GM21360 (cell line): ENCODE measurements around the gene PINLYP.
"Not testable (repeated sequence)": the region's sequence is repeated elsewhere in the genome, so short reads cannot be mapped to it uniquely, and the experiment has no call there.

Experiments
- ATAC-seq: cut with Tn5 transposase; IDR thresholded peaks from one replicate; pipeline ENCODE4 v1.9.1; 2021; ENCODE audit warnings: mild to moderate bottlenecking, moderate library complexity; ENCODE audit not compliant: unreplicated experiment

PINLYP gene

DNA sequence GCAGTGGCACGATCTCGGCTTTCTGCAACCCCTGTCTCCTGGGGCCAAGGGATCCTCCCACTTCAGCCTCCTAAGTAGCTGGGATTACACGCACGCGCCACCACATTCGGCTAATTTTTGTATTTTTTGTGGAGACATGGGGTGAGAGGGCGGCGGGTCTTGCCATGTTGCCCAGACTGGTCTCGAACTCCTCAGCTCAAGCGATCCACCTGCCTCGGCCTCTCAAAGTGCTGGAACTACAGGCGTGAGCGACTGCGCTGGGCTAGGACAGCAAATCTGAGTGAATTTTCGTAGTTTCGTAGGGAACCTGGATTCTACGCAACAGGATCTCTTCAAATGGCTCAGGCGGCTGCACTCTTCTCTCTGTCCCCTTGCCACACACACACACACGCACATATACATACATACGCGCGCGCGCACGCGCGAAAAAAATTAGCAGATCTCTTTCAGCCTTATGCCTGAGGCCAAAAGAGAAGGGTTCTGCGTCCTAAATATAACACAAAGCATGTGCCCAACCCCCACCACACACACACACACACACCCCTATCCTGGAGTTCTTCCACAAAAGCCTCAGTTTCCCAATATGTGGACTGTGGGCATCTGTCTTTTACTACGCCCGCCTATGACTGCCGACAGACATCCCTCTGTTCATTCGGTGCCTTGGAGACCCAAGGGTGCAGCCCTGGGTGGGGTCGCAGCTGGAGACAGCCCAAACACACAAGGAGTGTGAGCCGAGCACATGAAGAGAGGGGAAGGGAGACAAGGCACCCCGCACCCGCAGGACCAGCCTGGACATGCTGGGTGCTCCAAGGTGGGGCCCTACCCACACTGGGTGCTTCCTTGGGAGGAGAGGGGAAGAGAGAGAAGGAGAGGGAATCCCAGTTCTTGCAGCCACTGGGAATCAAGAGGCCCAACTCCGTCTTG is 616 bp downstream of the PINLYP start:
- no peak for ATAC-seq

DNA sequence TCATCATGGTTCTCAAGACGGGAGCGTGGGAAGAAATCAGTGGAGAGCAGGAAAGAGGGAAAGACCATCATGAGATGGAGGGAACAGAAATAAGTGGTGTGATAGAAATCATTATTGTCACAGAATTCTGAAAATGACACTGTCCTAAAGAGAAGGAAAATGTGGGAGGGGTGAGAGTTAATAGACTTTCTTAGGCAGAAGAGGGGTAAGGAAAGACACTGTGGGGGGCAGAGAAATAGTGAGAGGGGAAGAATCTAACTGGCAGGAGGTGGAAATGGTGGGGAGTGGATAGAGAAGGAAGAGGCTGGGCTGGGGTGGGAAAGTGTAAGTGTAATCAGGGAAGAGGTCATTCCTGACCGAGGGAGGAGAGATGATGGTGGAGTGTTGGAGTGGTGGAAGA is 3.2 kb downstream of the PINLYP start:
- ATAC-seq, result no peak

- ATAC-seq, result no peak
Measured at GRCh38 chr19:43581467-43581866, 5.9 kb downstream of the PINLYP start.

- ATAC-seq, result no peak
Measured at GRCh38 chr19:43582495-43582894, 6.9 kb downstream of the PINLYP start.

GRCh38 chr19:43584484-43584883 is 8.9 kb downstream of the PINLYP start:
- ATAC-seq, result no peak

DNA sequence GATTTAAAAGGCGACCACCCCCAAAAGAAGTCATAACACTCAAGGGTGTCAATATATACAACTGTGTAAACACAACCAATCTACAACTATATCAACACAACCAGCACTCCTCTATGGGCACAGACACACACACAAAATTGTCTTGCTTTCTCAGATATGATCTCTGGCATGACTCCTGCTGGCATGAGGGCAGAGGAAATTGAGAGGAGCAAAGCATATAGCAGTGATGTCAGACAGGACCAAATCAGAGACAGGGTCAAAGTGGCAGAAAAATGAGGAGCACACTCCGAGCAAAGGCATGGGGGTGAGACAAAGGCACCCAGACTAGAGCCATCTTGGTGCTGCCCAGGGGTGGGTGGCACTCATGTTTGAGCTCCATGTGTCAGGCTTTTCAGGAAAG is 10.7 kb downstream of the PINLYP start:
- no peak for ATAC-seq

DNA sequence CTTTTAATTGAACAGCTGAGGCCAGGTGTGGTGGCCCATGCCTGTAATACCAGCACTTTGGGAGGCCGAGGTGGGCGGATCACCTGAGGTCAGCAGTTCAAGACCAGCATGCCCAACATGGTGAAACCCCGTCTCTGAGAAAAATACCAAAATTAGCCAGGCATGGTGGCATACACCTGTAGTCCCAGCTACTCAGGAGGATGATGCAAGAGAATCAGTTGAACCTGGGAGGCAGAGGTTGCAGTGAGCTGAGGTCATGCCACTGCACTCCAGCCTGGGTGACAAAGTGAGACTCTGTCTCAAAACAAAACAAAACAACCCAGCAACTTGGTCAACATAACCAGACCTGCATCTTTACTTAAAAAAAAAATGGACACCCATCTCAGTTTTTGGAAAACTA is 11.4 kb downstream of the PINLYP start:
- not testable (repeated sequence) for ATAC-seq

DNA sequence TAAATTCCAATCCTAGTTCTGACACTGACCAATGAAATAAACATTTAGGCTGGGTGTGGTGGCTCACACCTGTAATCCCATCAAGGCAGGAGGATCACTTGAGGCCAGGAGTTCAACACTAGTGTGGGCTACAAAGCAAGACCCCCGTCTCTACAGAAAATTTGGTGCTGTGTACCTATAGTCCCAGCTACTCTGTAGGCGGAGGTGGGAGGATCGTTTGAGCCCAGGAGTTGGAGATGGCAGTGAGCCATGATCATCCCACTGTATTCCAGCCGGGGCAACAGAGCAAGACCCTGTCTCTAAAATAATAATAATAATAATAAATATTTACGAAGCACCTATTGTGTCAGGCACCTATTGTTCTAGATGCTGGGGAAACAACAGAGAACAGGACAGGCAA is 13.7 kb downstream of the PINLYP start:
- ATAC-seq, result no peak

DNA sequence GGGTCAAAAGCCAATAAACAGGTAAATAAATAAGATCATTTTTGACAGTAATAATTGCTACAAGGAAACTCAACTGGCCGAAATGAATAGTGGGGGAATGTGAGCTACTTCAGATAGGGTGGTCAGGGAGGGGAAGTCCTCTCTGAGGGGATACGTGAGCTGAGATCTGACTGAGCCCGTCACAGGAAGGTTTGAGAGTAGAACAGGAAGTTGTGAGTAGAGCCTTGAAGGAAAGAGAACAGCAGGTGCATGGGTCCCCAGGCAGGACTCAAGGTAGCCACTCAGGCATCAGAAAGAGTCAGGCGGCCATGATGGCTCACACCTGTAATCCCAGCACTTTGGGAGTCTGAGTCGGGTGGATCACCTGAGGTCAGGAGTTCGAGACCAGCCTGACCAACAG is 14.1 kb downstream of the PINLYP start:
- ATAC-seq, result no peak

GRCh38 chr19:43591904-43592772 is 16.5 kb downstream of the PINLYP start:
- ATAC-seq, result no peak

DNA sequence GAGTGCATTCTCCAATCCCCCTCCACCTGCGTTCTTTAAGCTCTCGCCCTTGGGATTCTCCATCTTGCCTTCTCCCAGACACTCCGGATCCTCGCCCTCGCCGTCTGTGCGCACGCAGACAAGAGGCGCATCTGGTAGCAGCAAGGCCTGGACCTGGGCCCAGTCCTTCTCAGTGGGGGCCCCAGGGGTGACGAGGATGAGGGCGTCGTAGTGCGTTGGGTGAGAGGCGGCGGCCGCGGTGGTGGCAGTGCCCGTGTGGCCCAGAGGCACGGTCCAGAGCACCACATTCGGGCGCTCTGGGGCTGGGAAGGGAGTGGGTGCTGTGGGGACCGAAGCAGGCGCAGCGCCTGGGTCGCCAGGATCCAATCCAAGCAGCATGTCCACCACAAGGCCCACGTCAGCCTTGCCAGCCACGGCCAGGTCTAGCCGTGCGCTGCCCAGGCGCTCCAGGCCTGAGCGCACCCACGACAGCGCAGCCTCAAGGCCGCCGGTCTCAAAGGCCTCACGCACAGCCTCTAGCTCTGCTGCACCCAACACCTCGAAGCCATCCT is 17.3 kb downstream of the PINLYP start:
- ATAC-seq, result no peak

GRCh38 chr19:43594081-43594697 is 18.6 kb downstream of the PINLYP start:
- ATAC-seq, result no peak

- no peak for ATAC-seq
Measured at GRCh38 chr19:43594710-43595604, 19.4 kb downstream of the PINLYP start.

DNA sequence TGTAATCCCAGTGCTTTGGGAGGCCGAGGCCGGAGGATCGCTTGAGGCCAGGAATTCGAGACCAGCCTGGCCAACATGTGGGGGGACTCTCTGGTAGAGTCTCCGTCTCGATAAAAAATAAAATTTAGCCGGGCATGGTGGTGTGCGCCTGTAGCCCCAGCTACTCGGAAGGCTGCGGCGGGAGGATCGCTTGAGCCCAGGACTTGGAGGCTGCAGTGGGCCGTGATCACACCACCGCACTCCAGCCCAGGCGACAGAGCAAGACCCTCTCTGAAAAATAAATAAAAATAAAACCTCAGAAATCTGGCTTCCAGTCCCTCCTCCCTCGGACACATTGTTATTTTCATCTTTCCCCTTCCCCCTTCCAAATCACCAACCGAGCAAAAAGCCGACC is 20.0 kb downstream of the PINLYP start:
- no peak for ATAC-seq

- peak; percentile 78 for ATAC-seq
Measured at GRCh38 chr19:43595999-43596841, 20.6 kb downstream of the PINLYP start, which contains the start of the genes IRGQ and ZNF576. Gene IRGQ (minus strand): TSS chr19:43596134. CDS start chr19:43595338, 796 bp downstream. Gene ZNF576 (plus strand): TSS chr19:43596595. CDS start chr19:43597109, 514 bp downstream.

GRCh38 chr19:43596842-43597461 is 21.4 kb downstream of the PINLYP start:
- ATAC-seq, result no peak

DNA sequence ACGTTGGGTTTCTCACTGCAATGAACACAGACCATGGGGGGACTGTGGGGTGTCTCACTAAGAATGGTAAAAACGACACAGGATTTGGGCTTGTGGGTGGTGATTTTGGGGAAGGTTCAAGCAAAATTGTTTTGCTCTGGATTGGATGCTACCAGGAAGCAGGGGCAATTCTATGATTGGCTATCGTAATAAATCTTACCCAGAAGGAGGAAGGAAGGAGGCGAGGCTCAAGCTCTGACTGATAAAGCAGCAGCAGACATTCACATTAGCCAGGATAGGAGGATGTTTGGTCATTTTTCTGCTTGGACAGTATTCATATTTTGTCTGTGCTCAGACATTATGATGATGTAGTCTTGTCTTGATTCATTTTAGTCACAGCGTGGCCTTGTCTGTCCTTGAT is 22.3 kb downstream of the PINLYP start:
- ATAC-seq, result no peak

GRCh38 chr19:43598445-43599240 is 23.0 kb downstream of the PINLYP start:
- ATAC-seq, result no peak
